PC-9 (cell line): ENCODE data around the gene PLA2G4D.

Experiments used
- CTCF ChIP-seq: fragments of 200-600 bp; sonication (generic); conservative IDR thresholded peaks from 2 replicates; pipeline ENCODE4 v1.6.1; 2017; ENCODE audit warnings: mixed run types, antibody characterized with exemption, mild to moderate bottlenecking, moderate library complexity
- EZH2 ChIP-seq: fragments of 200-600 bp; sonication (generic); IDR thresholded peaks from 2 replicates; pipeline ENCODE4 v1.8.0; 2017; ENCODE audit warnings: antibody characterized with exemption, low read depth

GRCh38 chr15:42092398-42093318 lies 1.7 kb downstream of the PLA2G4D start:
- TF ChIP-seq CTCF, result no peak
- no peak for TF ChIP-seq EZH2
